Activated CD8-positive, alpha-beta memory T cell treated with anti-CD3 and anti-CD28 coated beads, Interleukin-2, amount 50 U/mL, for 1 hour (primary cell): Measurements from ENCODE around the gene C22orf23.

Experiments used
- DNase-seq: peaks from one replicate; pipeline ENCODE4 v3.0.0-alpha.2; 2020; ENCODE audit errors: extremely low read depth

Gene C22orf23

DNA sequence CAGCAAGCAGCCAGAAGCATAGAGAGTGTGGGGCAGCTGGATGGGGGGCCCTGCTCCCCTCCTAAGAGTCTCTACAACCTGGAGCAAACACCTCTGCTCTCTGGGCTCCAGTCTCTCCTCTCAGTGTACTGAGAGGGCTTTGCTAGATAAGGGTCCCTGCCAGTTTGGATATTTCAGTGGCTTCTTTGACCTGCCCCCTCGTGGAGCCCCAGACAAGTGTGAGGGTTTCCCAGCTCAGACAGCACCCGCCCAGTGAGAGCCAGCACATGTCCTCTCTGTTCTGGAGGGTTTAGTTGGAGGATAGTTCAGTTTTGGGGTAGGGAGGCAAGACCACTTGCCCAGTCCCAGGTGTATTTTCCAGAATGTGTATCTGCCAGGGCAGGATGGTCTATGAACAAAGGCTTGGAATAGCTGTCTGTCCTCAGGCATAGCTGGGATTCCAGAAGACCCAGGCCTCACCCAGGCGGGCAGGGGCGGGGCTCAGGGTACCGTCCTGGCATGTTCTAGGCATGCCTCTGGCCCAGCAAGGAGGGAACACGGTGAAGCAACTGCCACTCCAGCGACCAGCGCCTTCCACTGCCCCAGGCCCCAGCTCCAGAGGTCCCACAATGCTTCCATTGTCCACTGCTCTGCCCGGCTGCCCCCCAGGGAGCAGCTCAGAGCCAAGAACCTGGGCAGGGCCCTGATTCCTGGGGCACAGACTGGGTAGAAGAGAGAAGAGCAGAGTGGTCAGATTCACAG, 54.8 kb downstream of the C22orf23 start:
- no peak for DNase-seq

DNA sequence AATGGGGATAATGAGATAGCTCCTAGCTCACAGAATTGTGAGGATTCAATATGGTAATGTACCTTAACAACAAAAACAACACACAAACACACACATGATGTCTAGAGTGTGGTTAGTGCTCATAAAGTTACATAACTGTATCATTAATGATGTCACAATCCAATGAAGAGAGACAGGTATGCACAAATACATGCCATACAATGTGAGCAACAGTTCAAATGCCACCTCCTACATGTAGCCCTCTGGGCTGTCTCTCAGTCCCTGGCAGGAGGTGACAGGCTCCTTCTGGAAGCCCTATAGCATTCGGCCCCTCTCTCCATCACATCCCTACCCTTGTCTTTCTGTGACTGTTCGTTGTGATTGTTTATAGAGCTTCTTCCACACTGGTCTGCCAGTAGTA, 55.6 kb downstream of the C22orf23 start:
- DNase-seq: no peak

- no peak for DNase-seq
Measured at GRCh38 chr22:37896939-37897338, 56.5 kb downstream of the C22orf23 start.

- no peak for DNase-seq
Measured at GRCh38 chr22:37896181-37896592, 57.2 kb downstream of the C22orf23 start.

DNA sequence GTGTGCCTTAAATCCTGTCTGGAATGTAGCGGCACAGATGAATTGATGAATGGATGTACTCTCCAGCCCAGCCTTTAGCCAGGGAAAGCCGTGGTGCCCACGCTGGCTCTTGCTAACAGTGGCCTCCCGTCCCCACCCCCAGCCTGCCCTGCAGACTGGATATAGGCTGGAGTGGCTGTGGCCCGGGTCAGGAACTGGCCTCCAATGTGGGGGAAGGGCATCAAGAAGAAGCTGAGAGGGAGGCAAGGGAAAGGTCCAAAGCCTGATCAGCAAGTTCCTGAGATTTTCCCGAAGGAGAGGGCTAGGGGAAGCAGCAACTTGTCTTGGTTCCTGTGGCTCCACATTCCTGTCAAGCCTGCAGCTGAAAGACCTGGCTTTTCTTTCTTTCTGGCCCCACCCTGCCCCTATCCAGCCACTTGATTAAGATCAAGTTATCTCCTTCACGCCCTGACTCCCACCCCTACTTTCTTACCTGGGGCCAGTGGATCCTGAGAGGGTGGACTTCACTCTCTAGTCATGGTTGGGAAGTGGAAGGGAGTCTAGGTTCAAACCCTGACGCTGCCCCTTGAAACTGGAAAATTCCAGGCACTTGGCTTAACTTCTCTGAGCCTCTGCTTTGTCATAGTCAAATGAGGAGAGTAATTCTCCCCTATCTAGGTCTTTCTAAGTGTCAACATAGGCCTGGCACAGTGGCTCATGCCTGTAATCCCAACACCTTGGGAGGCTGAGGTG, 58.3 kb downstream of the C22orf23 start:
- no peak for DNase-seq

DNA sequence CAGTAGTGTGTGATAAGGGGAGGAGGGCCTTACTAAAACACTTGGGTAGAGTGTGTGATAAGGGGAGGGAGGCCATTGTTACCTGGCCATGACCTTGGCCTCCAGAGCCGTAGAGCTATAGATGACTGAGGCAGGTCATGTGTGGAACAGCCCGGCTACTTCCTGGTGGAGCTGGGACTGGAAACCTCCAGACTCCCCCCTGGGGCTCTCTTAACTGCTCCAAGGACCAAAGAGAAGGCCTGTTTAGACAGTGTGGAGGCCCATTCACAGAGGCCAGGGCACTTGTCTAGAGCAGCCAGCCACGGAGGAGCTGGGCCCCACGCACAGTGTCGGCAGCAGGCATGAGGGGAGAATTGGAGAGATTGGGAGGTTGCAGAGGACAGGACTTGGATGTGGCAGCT, 59.8 kb downstream of the C22orf23 start:
- DNase-seq: no peak
